Measurements from ENCODE around the gene LYRM4.

The LYRM4 gene

GRCh38 chr6:5241252-5241651 is 19.5 kb downstream of the LYRM4 start:
- no peak for DNase-seq

- DNase-seq: no peak
Observed at GRCh38 chr6:5238336-5238735, 22.4 kb downstream of the LYRM4 start.

GRCh38 chr6:5237805-5238204 is 22.9 kb downstream of the LYRM4 start:
- DNase-seq: no peak

- no peak for DNase-seq
Observed at GRCh38 chr6:5235830-5236229, 24.9 kb downstream of the LYRM4 start.

GRCh38 chr6:5234874-5235273 is 25.9 kb downstream of the LYRM4 start:
- no peak for DNase-seq

- no peak for DNase-seq
Observed at GRCh38 chr6:5231289-5231688, 29.5 kb downstream of the LYRM4 start.

- no peak for DNase-seq
Observed at GRCh38 chr6:5230081-5230480, 30.7 kb downstream of the LYRM4 start.

- DNase-seq: no peak
Observed at GRCh38 chr6:5229356-5229755, 31.4 kb downstream of the LYRM4 start.

- DNase-seq: no peak
Observed at GRCh38 chr6:5223309-5223708, 37.4 kb downstream of the LYRM4 start.

GRCh38 chr6:5220443-5220842 is 40.3 kb downstream of the LYRM4 start:
- no peak for DNase-seq

GRCh38 chr6:5219011-5219691 is 41.6 kb downstream of the LYRM4 start:
- DNase-seq: no peak

- DNase-seq: no peak
Observed at GRCh38 chr6:5217356-5217755, 43.4 kb downstream of the LYRM4 start.

- no peak for DNase-seq
Observed at GRCh38 chr6:5215799-5216198, 45.0 kb downstream of the LYRM4 start.

GRCh38 chr6:5215159-5215558 is 45.6 kb downstream of the LYRM4 start:
- DNase-seq: no peak

- DNase-seq: no peak
Observed at GRCh38 chr6:5214570-5215052, 46.1 kb downstream of the LYRM4 start.

GRCh38 chr6:5213836-5214235 is 46.9 kb downstream of the LYRM4 start:
- no peak for DNase-seq

- no peak for DNase-seq
Observed at GRCh38 chr6:5211492-5211891, 49.3 kb downstream of the LYRM4 start.

GRCh38 chr6:5208471-5208971 is 52.2 kb downstream of the LYRM4 start:
- no peak for DNase-seq

- no peak for DNase-seq
Observed at GRCh38 chr6:5208057-5208456, 52.7 kb downstream of the LYRM4 start.

GRCh38 chr6:5206920-5207561 is 53.7 kb downstream of the LYRM4 start:
- no peak for DNase-seq

- no peak for DNase-seq
Observed at GRCh38 chr6:5205877-5206850, 54.6 kb downstream of the LYRM4 start.

GRCh38 chr6:5205035-5205507 is 55.7 kb downstream of the LYRM4 start:
- no peak for DNase-seq

- no peak for DNase-seq
Observed at GRCh38 chr6:5204376-5204775, 56.4 kb downstream of the LYRM4 start.
